ENCODE results near the gene SPOCD1. TPM values are rescaled to one million over a fixed set of nuclear protein-coding genes. Genes with fewer than 3 reads are reported as not detected.

Gene SPOCD1
- total RNA-seq, 1 experiment from 2014 or later = 10.2 TPM

DNA sequence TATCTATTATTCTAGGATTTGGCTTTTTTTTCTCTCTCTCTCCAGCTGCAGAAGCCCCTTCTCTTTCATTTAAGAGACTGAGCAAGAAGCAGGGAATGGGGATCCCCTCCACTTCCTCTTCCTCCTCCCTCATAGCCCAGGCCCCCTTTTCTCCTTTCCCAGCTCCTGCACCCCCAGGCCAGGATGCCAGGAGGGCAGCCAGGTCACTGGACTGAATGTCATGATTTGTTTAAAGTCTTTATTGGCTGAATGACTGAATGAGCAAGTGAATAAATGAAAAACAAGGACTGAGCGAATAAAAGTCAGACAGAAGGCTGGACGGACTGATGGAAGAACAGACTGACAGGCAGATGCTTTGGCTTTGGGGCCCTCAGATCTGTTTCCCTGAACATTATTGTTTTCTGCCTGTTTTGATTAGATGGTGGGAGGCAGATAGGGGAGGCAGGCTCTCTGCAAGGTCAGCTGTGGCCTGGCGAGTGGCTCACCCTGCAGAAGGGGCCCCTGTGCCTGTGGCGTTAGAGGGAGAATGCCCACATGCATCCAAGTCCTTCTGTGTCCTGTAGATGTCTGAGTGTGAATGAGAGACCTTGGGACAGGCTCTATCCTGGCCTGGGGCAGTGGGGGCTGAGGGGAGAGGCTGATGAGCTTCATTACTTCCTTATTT, 31.3 kb downstream of the SPOCD1 start:
- Histone ChIP-seq H2AFZ (no peak overlapping the region), H3K27me3 (ENCODE audit: insufficient read depth, low read depth) (no peaks in the 10 kb centered on the region), H3K4me2 (no peak overlapping the region), H3K79me2 (ENCODE audit: low read depth) (no peaks in the 10 kb centered on the region), H3K4me3 (no peak overlapping the region), H3F3A (ENCODE audit: insufficient read depth, low read depth) (peaks cover 20% of the 10 kb centered on the region), H4K20me1 (ENCODE audit: insufficient read depth) (no peaks in the 10 kb centered on the region), H3K9me2 (ENCODE audit: insufficient read depth) (no peaks in the 10 kb centered on the region), H3K9me3 (ENCODE audit: insufficient read depth, low read depth) (no peaks in the 10 kb centered on the region), H3K4me1 (replicated peaks; ENCODE audit: insufficient read depth) (peaks cover 7% of the 10 kb centered on the region; the same call in 1 of the 2 replicates), H3K27ac (no peak overlapping the region), H3K36me3 (ENCODE audit: low read depth) (no peaks in the 10 kb centered on the region)
- TF ChIP-seq, protein P1, sequence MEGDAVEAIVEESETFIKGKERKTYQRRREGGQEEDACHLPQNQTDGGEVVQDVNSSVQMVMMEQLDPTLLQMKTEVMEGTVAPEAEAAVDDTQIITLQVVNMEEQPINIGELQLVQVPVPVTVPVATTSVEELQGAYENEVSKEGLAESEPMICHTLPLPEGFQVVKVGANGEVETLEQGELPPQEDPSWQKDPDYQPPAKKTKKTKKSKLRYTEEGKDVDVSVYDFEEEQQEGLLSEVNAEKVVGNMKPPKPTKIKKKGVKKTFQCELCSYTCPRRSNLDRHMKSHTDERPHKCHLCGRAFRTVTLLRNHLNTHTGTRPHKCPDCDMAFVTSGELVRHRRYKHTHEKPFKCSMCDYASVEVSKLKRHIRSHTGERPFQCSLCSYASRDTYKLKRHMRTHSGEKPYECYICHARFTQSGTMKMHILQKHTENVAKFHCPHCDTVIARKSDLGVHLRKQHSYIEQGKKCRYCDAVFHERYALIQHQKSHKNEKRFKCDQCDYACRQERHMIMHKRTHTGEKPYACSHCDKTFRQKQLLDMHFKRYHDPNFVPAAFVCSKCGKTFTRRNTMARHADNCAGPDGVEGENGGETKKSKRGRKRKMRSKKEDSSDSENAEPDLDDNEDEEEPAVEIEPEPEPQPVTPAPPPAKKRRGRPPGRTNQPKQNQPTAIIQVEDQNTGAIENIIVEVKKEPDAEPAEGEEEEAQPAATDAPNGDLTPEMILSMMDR (conservative IDR thresholded peaks at IDR 0.05) = no peak
- TF ChIP-seq EZH2 (IDR thresholded peaks at IDR 0.05; ENCODE audit: low read depth) = no peak
- no peak for DNase-seq
- BruUV-seq (replicated peaks) = no TSS peak
- ChIA-PET CTCF (no interaction called here), POLR2A (ENCODE audit: unreplicated experiment) (no interaction called here)
- intact Hi-C loops (cut with micrococcal nuclease; ENCODE audit: unreplicated experiment) = loop anchor here (10.0 kb wide), 1 partner anchor 600 kb away; no protein-coding TSS in a partner anchor

DNA sequence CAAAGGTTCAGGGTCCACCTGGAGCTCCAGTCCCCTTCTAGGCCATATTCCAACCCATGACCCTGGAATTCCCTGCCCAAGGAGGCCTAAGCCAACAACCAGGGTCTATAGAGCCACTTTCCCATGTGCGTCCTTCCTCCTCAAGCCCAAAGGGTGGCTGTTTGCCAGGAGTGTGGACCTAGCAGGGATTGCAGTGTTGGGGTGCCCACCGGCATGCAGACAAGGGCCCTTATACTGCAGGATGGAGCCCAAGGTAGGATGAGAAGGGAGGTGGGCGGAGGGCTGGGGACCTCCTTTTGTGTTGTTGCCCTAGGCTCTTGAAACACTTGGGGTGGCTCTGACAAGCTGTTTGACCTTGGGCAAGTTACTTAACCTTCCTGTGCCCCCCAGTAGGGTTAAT, 32.0 kb downstream of the SPOCD1 start:
- peaks cover 6% of the 10 kb centered on the region; the same call in 1 of the 2 replicates for H3K4me1 ChIP-seq (replicated peaks; ENCODE audit: insufficient read depth)
- no peaks in the 10 kb centered on the region for H3K79me2 ChIP-seq (ENCODE audit: low read depth)
- POLR2A ChIA-PET (ENCODE audit: unreplicated experiment) = no interaction called here
- CTCF ChIA-PET = no interaction called here
- H3F3A ChIP-seq (ENCODE audit: insufficient read depth, low read depth) = peaks cover 20% of the 10 kb centered on the region; the same call in 1 of the 2 replicates
- no peak overlapping the region for H3K4me2 ChIP-seq
- TF ChIP-seq, protein P1 (conservative IDR thresholded peaks at IDR 0.05) = no peak
- TF ChIP-seq EZH2 (IDR thresholded peaks at IDR 0.05; ENCODE audit: low read depth) = no peak
- H3K9me3 ChIP-seq (ENCODE audit: insufficient read depth, low read depth) = no peaks in the 10 kb centered on the region
- H2AFZ ChIP-seq = no peak overlapping the region
- H3K9me2 ChIP-seq (ENCODE audit: insufficient read depth) = no peaks in the 10 kb centered on the region
- DNase-seq = no peak
- BruUV-seq (replicated peaks) = no TSS peak
- H4K20me1 ChIP-seq (ENCODE audit: insufficient read depth) = no peaks in the 10 kb centered on the region
- H3K4me3 ChIP-seq = no peak overlapping the region
- no peak overlapping the region for H3K27ac ChIP-seq
- no peaks in the 10 kb centered on the region for H3K36me3 ChIP-seq (ENCODE audit: low read depth)
- intact Hi-C loops (cut with micrococcal nuclease; ENCODE audit: unreplicated experiment) = loop anchor here (10.0 kb wide), 1 partner anchor 599 kb away; no protein-coding TSS in a partner anchor
- H3K27me3 ChIP-seq (ENCODE audit: insufficient read depth, low read depth) = no peaks in the 10 kb centered on the region

DNA sequence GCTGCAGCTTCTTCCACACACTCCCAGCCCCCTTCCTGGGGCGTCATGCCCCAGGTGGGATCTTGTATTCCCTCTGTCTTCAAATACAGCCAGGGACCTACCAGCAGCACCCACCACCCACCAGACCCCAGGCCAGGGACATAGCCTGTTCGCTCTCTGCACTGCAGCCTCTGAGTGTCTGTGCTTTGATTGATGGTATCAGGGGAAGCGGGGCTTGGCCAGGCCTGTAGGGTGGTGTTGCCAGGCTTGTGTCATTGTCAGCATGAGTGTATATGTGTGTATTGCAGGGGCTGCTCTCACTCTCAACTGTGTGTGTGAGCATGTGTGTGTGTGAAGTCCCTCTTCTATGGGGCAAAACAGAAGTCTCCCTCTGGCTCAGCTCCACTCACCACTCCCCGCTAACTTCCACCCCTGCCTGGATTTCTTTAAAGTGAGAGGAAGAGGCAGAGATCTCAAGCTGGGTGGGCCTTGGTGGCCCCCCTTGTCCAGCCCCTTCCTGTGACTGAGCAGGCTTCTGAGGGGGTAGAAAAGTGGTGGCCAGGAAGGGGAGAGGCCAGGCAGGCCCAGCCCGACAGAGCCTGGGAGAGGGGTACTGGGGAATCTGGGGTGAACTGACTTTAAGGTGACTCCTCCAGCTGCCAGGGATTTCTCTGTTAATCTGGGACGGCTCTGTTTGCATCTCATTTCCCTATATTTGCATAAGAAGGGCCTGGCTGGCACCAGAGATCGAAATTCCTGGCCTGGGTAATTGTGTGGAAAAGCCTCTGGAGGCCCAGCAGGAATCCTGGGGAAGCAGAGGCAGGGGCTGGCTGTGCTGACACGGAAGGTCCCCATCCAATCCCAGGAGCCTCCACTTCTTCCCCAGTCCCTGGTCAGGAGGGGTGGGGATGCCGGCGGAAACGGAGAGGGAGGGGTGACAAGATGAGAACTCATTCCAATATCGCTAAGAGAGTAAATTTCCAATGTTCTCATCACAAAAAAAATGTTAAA, 33.1 kb downstream of the SPOCD1 start:
- Histone ChIP-seq H3K4me3 (no peak overlapping the region), H3K9me2 (ENCODE audit: insufficient read depth) (no peaks in the 10 kb centered on the region), H2AFZ (no peak overlapping the region), H4K20me1 (ENCODE audit: insufficient read depth) (no peaks in the 10 kb centered on the region), H3K27ac (no peak overlapping the region), H3K4me2 (no peak overlapping the region), H3K79me2 (ENCODE audit: low read depth) (no peaks in the 10 kb centered on the region), H3K9me3 (ENCODE audit: insufficient read depth, low read depth) (no peaks in the 10 kb centered on the region), H3K36me3 (ENCODE audit: low read depth) (no peaks in the 10 kb centered on the region), H3F3A (ENCODE audit: insufficient read depth, low read depth) (peaks cover 18% of the 10 kb centered on the region; the same call in 1 of the 2 replicates), H3K4me1 (replicated peaks; ENCODE audit: insufficient read depth) (peaks cover under 1% of the 10 kb centered on the region; the same call in 1 of the 2 replicates), H3K27me3 (ENCODE audit: insufficient read depth, low read depth) (no peaks in the 10 kb centered on the region)
- CTCF ChIA-PET = no interaction called here
- intact Hi-C loops (cut with micrococcal nuclease; ENCODE audit: unreplicated experiment) = loop anchor here (10.0 kb wide), 1 partner anchor 598 kb away; no protein-coding TSS in a partner anchor
- POLR2A ChIA-PET (ENCODE audit: unreplicated experiment) = interaction anchor here (0.6 kb wide), 1 partner anchor 107 kb away, joined by 15 read pairs; no protein-coding TSS in a partner anchor
- no TSS peak for BruUV-seq (replicated peaks)
- DNase-seq = no peak
- TF ChIP-seq, protein P1 (conservative IDR thresholded peaks at IDR 0.05) = no peak
- no peak for TF ChIP-seq EZH2 (IDR thresholded peaks at IDR 0.05; ENCODE audit: low read depth)
